H9 (cell line): ENCODE data around the gene LAMC1. TPM values are rescaled to one million over a fixed set of nuclear protein-coding genes. Genes with fewer than 3 reads are reported as not detected.

Experiments used
- DNase-seq: peaks from one replicate; pipeline ENCODE4 v3.0.0-alpha.2; 2017
- H2AFZ ChIP-seq: one replicate; pipeline ENCODE4 v1.6.1; 2013; ENCODE audit warnings: mild to moderate bottlenecking, low read length, control low read depth, moderate library complexity
- H2AK5ac ChIP-seq: 2 replicates; pipeline ENCODE4 v1.6.1; 2013; ENCODE audit warnings: low read length, control low read depth, mixed read lengths; ENCODE audit not compliant: insufficient read length
- H2BK120ac ChIP-seq: one replicate; pipeline ENCODE4 v1.6.1; 2013; ENCODE audit warnings: low read depth, mild to moderate bottlenecking, low read length, control low read depth, inconsistent platforms; ENCODE audit not compliant: poor library complexity, severe bottlenecking
- H2BK12ac ChIP-seq: 2 replicates; pipeline ENCODE4 v1.6.1; 2013; ENCODE audit warnings: low read length, control low read depth, mixed read lengths, low read depth; ENCODE audit not compliant: insufficient read length
- H2BK15ac ChIP-seq: 2 replicates; pipeline ENCODE4 v1.6.1; 2013; ENCODE audit warnings: low read depth, low read length, control low read depth
- H2BK20ac ChIP-seq: one replicate; pipeline ENCODE4 v1.6.1; 2013; ENCODE audit warnings: low read depth, mild to moderate bottlenecking, low read length, control low read depth, inconsistent platforms; ENCODE audit not compliant: poor library complexity, severe bottlenecking
- H2BK5ac ChIP-seq: 2 replicates; pipeline ENCODE4 v1.6.1; 2013; ENCODE audit warnings: low read length, control low read depth, mixed read lengths; ENCODE audit not compliant: insufficient read length
- H3K14ac ChIP-seq: 2 replicates; pipeline ENCODE4 v1.6.1; 2013; ENCODE audit warnings: low read length, control low read depth; ENCODE audit not compliant: insufficient read depth
- H3K18ac ChIP-seq: 2 replicates; pipeline ENCODE4 v1.6.1; 2013; ENCODE audit warnings: low read depth, mild to moderate bottlenecking, mixed read lengths, low read length, control low read depth; ENCODE audit not compliant: insufficient read length
- H3K23ac ChIP-seq: 2 replicates; pipeline ENCODE4 v1.6.1; 2013; ENCODE audit warnings: low read length, control low read depth, mixed read lengths, low read depth; ENCODE audit not compliant: insufficient read length
- H3K23me2 ChIP-seq: 2 replicates; pipeline ENCODE4 v1.6.1; 2013; ENCODE audit warnings: low read depth, mild to moderate bottlenecking, mixed read lengths, low read length, control low read depth; ENCODE audit not compliant: insufficient read length, poor library complexity, severe bottlenecking
- H3K27ac ChIP-seq: 2 replicates; pipeline ENCODE4 v1.5.1; 2013; ENCODE audit warnings: low read length, control low read depth, mixed read lengths, low read depth; ENCODE audit not compliant: insufficient read length
- H3K27me3 ChIP-seq: 2 replicates; pipeline ENCODE4 v1.6.1; 2013; ENCODE audit warnings: low read length, control low read depth, inconsistent platforms; ENCODE audit not compliant: insufficient read depth
- H3K4ac ChIP-seq: 2 replicates; pipeline ENCODE4 v1.6.1; 2013; ENCODE audit warnings: low read depth, mild to moderate bottlenecking, control low read depth, inconsistent platforms, low read length, moderate library complexity
- H3K4me1 ChIP-seq: 2 replicates; pipeline ENCODE4 v1.6.1; 2013; ENCODE audit warnings: low read length, control low read depth, inconsistent platforms; ENCODE audit not compliant: insufficient read depth
- H3K4me2 ChIP-seq: 2 replicates; pipeline ENCODE4 v1.6.1; 2013; ENCODE audit warnings: low read length, control low read depth, mixed read lengths; ENCODE audit not compliant: insufficient read length, insufficient read depth
- H3K56ac ChIP-seq: 2 replicates; pipeline ENCODE4 v1.6.1; 2013; ENCODE audit warnings: low read depth, mild to moderate bottlenecking, mixed read lengths, low read length, control low read depth; ENCODE audit not compliant: insufficient read length
- H3K79me1 ChIP-seq: 2 replicates; pipeline ENCODE4 v1.6.1; 2013; ENCODE audit warnings: low read depth, mild to moderate bottlenecking, moderate library complexity, low read length, control low read depth, inconsistent platforms; ENCODE audit not compliant: insufficient read depth, poor library complexity, severe bottlenecking
- H3K79me2 ChIP-seq: 2 replicates; pipeline ENCODE4 v1.6.1; 2013; ENCODE audit warnings: low read length, control low read depth, inconsistent platforms; ENCODE audit not compliant: insufficient read depth
- H3K9ac ChIP-seq: 2 replicates; pipeline ENCODE4 v1.6.1; 2013; ENCODE audit warnings: low read length, control low read depth, mixed read lengths; ENCODE audit not compliant: insufficient read length; ENCODE audit errors: extremely low read depth
- H3K9me3 ChIP-seq: one replicate; pipeline ENCODE4 v1.6.1; 2013; ENCODE audit warnings: low read depth, low read length, inconsistent platforms; ENCODE audit not compliant: control insufficient read depth
- H3T11ph ChIP-seq: one replicate; pipeline ENCODE4 v1.6.1; 2013; ENCODE audit warnings: mild to moderate bottlenecking, low read length, control low read depth, inconsistent platforms
- H4K20me1 ChIP-seq: one replicate; pipeline ENCODE4 v1.6.1; 2013; ENCODE audit not compliant: control insufficient read depth, insufficient read length, insufficient read depth
- H4K5ac ChIP-seq: 2 replicates; pipeline ENCODE4 v1.6.1; 2013; ENCODE audit warnings: low read depth, mild to moderate bottlenecking, mixed read lengths, low read length, control low read depth; ENCODE audit not compliant: insufficient read length
- H4K8ac ChIP-seq: replicated peaks from 2 replicates; pipeline ENCODE4 v1.6.1; 2013; ENCODE audit warnings: low read length, control low read depth, mixed read lengths, low read depth; ENCODE audit not compliant: insufficient read length
- H4K91ac ChIP-seq: 2 replicates; pipeline ENCODE4 v1.6.1; 2013; ENCODE audit warnings: low read depth, mild to moderate bottlenecking, moderate library complexity, mixed read lengths, low read length, control low read depth; ENCODE audit not compliant: insufficient read length
- H3K27ac Mint-ChIP-seq, 3 experiments: 2 replicates in 2 of 3; 3 replicates in 1 of 3; pipeline ENCODE4 v1.8.0; 2020 to 2021; ENCODE audit warnings: mixed read lengths in 3 of 3, mild to moderate bottlenecking in 1 of 3, moderate library complexity in 1 of 3
- H3K27me3 Mint-ChIP-seq: 2 replicates; pipeline ENCODE4 v1.8.0; 2021; ENCODE audit warnings: low read depth, mild to moderate bottlenecking, moderate library complexity, mixed read lengths
- H3K36me3 Mint-ChIP-seq, 3 experiments: 2 replicates in 2 of 3; 3 replicates in 1 of 3; pipeline ENCODE4 v1.8.0; 2020 to 2021; ENCODE audit warnings: low read depth in 3 of 3, mixed read lengths in 3 of 3; ENCODE audit not compliant: insufficient read depth in 1 of 3
- H3K4me1 Mint-ChIP-seq, 2 experiments: 2 replicates each; pipeline ENCODE4 v1.8.0; 2020; ENCODE audit warnings: mixed read lengths in 2 of 2
- H3K4me3 Mint-ChIP-seq, 2 experiments: 2 replicates in 1 of 2; 3 replicates in 1 of 2; pipeline ENCODE4 v1.8.0; 2020 to 2021; ENCODE audit warnings: mild to moderate bottlenecking in 2 of 2, mixed read lengths in 2 of 2, moderate library complexity in 1 of 2
- H3K9me3 Mint-ChIP-seq, 2 experiments: 2 replicates in 1 of 2; 3 replicates in 1 of 2; pipeline ENCODE4 v1.8.0; 2020; ENCODE audit warnings: mild to moderate bottlenecking in 2 of 2, mixed read lengths in 2 of 2, moderate library complexity in 1 of 2
- WGBS: extraction: QIAGEN DNeasy Blood & Tissue Kit; methylation state at CpG from one replicate; pipeline ENCODE4 v1.1.7; 2013; ENCODE audit warnings: missing lambda C conversion rate, low lambda C conversion rate, mixed read lengths; ENCODE audit not compliant: insufficient read length; ENCODE audit errors: extremely low coverage; 5-methylcytosine and 5-hydroxymethylcytosine counted together
- total RNA-seq: library from RNA; stranded (reverse); gene quantifications from 2 replicates; pipeline ENCODE4 v1.2.1, GENCODE V29; 2021
- TF ChIP-seq, protein P1 (sequence below): fragments of 200-600 bp; sonication (generic); conservative IDR thresholded peaks from 3 replicates; pipeline ENCODE4 v1.8.0; 2021; ENCODE audit warnings: antibody characterized with exemption, mild to moderate bottlenecking

Gene LAMC1
- total RNA-seq, 1 experiment from 2014 or later: 96.2 TPM

DNA sequence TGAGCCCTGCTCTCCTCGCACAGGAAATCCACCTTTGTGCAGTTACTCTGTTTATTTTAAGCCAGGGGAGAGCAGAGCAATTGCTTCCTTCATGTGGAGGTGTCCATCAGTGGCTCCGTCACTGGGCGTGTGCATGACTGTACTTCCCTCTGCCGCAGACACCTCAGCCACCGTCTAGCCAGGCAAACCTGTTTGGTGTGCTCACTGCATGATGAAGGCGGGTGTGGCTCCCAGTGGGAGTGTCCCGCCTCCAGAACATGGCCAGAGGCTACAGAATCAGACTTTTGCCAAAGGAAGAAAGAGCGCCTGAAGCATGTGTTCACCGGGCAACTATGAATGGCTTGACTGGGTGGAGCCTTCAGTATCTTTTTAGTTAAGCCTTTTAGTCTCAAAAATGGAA is 136.7 kb downstream of the LAMC1 start:
- Histone ChIP-seq H3K23me2 (no peaks in the 10 kb centered on the region), H3K9me3 (no peaks in the 10 kb centered on the region), H2AFZ (no peak overlapping the region), H4K5ac (no peak overlapping the region), H3K56ac (no peak overlapping the region), H2BK20ac (no peak overlapping the region), H2BK5ac (no peak overlapping the region), H3K4me2 (no peak overlapping the region), H2BK12ac (no peak overlapping the region), H3T11ph (no peak overlapping the region), H3K4ac (no peak overlapping the region), H3K79me2 (no peaks in the 10 kb centered on the region), H3K27ac (no peak overlapping the region), H3K14ac (no peak overlapping the region), H3K4me1 (no peaks in the 10 kb centered on the region; the same call in 1 of the 2 replicates), H3K79me1 (no peaks in the 10 kb centered on the region), H3K9ac (no peak overlapping the region), H4K20me1 (no peaks in the 10 kb centered on the region), H2BK120ac (no peak overlapping the region), H3K18ac (no peak overlapping the region), H2BK15ac (no peak overlapping the region), H2AK5ac (no peak overlapping the region), H4K91ac (no peak overlapping the region), H3K27me3 (no peaks in the 10 kb centered on the region), H4K8ac (no peak overlapping the region), H3K23ac (no peak overlapping the region)
- no peak for DNase-seq
- H3K9me3 Mint-ChIP-seq: no peaks in the 10 kb centered on the region
- TF ChIP-seq, protein P1, sequence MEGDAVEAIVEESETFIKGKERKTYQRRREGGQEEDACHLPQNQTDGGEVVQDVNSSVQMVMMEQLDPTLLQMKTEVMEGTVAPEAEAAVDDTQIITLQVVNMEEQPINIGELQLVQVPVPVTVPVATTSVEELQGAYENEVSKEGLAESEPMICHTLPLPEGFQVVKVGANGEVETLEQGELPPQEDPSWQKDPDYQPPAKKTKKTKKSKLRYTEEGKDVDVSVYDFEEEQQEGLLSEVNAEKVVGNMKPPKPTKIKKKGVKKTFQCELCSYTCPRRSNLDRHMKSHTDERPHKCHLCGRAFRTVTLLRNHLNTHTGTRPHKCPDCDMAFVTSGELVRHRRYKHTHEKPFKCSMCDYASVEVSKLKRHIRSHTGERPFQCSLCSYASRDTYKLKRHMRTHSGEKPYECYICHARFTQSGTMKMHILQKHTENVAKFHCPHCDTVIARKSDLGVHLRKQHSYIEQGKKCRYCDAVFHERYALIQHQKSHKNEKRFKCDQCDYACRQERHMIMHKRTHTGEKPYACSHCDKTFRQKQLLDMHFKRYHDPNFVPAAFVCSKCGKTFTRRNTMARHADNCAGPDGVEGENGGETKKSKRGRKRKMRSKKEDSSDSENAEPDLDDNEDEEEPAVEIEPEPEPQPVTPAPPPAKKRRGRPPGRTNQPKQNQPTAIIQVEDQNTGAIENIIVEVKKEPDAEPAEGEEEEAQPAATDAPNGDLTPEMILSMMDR: no peak
- no CpG with 5 or more reads among the region's 9 CpGs for WGBS
- no peak overlapping the region for H3K27ac Mint-ChIP-seq
- H3K36me3 Mint-ChIP-seq: no peaks in the 10 kb centered on the region
- H3K4me1 Mint-ChIP-seq: peaks cover 11 to 12% of the 10 kb centered on the region in 2 experiments
- no peaks in the 10 kb centered on the region for H3K27me3 Mint-ChIP-seq
- H3K4me3 Mint-ChIP-seq: no peak overlapping the region
